ENCODE results near the gene KRT78. TPM values are rescaled to one million over a fixed set of nuclear protein-coding genes. Genes with fewer than 3 reads are reported as not detected.

Gene KRT78
- total RNA-seq, 1 experiment from 2014 or later, result not detected

GRCh38 chr12:52849511-52849910 lies 717 bp upstream of the KRT78 start:
- DNase-seq (ENCODE audit: low spot score), result no peak
- POLR2A ChIA-PET, result no interaction called here
- H3K27me3 Mint-ChIP-seq (ENCODE audit: low read depth), result no peaks in the 10 kb centered on the region; the same call in 1 of the 2 replicates

GRCh38 chr12:52847335-52848102 lies 1.3 kb downstream of the KRT78 start:
- Mint-ChIP-seq H3K27me3 (ENCODE audit: low read depth) (no peaks in the 10 kb centered on the region; the same call in 1 of the 2 replicates), H3K27ac (no peak overlapping the region), H3K4me1 (no peaks in the 10 kb centered on the region), H3K4me3 (no peak overlapping the region), H3K9me3 (no peaks in the 10 kb centered on the region), H3K36me3 (no peaks in the 10 kb centered on the region)
- CTCF ChIA-PET, result interaction anchor here (0.9 to 1.4 kb wide), 2 partner anchors 18 to 23 kb away, joined by 3 read pairs; no protein-coding TSS in a partner anchor
- TF ChIP-seq RORB (CRISPR knock-in tag; IDR thresholded peaks at IDR 0.05) (no peak), ZNF232 (CRISPR knock-in tag; IDR thresholded peaks at IDR 0.05) (no peak), MAX (CRISPR knock-in tag; IDR thresholded peaks at IDR 0.05) (no peak), CTCF (IDR thresholded peaks at IDR 0.05) (no peak), GTF2I (CRISPR knock-in tag; conservative IDR thresholded peaks at IDR 0.05) (no peak), ATF1 (CRISPR knock-in tag; IDR thresholded peaks at IDR 0.05) (no peak)
- DNase-seq (ENCODE audit: low spot score) (no peak), ATAC-seq (no peak)
- POLR2A ChIA-PET, result no interaction called here

More at GRCh38 chr12:52849511-52849910, 717 bp upstream of the KRT78 start:
- Mint-ChIP-seq H3K9me3 (no peaks in the 10 kb centered on the region), H3K4me1 (no peaks in the 10 kb centered on the region), H3K4me3 (no peak overlapping the region), H3K27ac (no peak overlapping the region), H3K36me3 (no peaks in the 10 kb centered on the region)
- no peak for ATAC-seq
- CTCF ChIA-PET, result interaction anchor here (0.7 kb wide), 1 partner anchor 30 kb away, joined by 3 read pairs; no protein-coding TSS in a partner anchor
- TF ChIP-seq AR (CRISPR knock-in tag; IDR thresholded peaks at IDR 0.05), result no peak

- TF ChIP-seq ELF4 (CRISPR knock-in tag; IDR thresholded peaks at IDR 0.05; ENCODE audit: low read depth), result no peak
- no peak for TF ChIP-seq CDX4 (CRISPR knock-in tag; IDR thresholded peaks at IDR 0.05; ENCODE audit: borderline replicate concordance)
- TF ChIP-seq NR3C1 (CRISPR knock-in tag; conservative IDR thresholded peaks at IDR 0.05; ENCODE audit: low read depth), result no peak
- TF ChIP-seq GTF2I (CRISPR knock-in tag; conservative IDR thresholded peaks at IDR 0.05), result no peak
- no peak for TF ChIP-seq KAT7 (CRISPR knock-in tag; IDR thresholded peaks at IDR 0.05; ENCODE audit: borderline replicate concordance)
- TF ChIP-seq ZMAT4 (CRISPR knock-in tag; IDR thresholded peaks at IDR 0.05), result no peak
- no peak for TF ChIP-seq CBFB (CRISPR knock-in tag; IDR thresholded peaks at IDR 0.05; ENCODE audit: low read depth)
- peaks cover 3% of the 10 kb centered on the region; the same call in 1 of the 2 replicates for H3K27me3 Mint-ChIP-seq (ENCODE audit: low read depth)
- no peak overlapping the region for H3K27ac Mint-ChIP-seq
- no peaks in the 10 kb centered on the region for H3K9me3 Mint-ChIP-seq
- H3K4me1 Mint-ChIP-seq, result no peaks in the 10 kb centered on the region
- no peak overlapping the region for H3K4me3 Mint-ChIP-seq
- no peaks in the 10 kb centered on the region for H3K36me3 Mint-ChIP-seq
- DNase-seq (ENCODE audit: low spot score), result no peak
- no peak for ATAC-seq
- ChIA-PET POLR2A (no interaction called here), CTCF (interaction anchor here (1.4 kb wide), 1 partner anchor 24 kb away, joined by 3 read pairs; no protein-coding TSS in a partner anchor)
Observed at GRCh38 chr12:52846356-52846970, 2.3 kb downstream of the KRT78 start.

Measured in WTC11 (cell line).